ENCODE results near the gene WDR7.

Gene WDR7

GRCh38 chr18:57014772-57015413 is 363.7 kb downstream of the WDR7 start:
- TF ChIP-seq CTCF (IDR thresholded peaks at IDR 0.05; ENCODE audit: insufficient read depth, missing control alignments): no peak
- FAIRE-seq: peak; percentile 100
- peak; percentile 64 for DNase-seq (ENCODE audit: insufficient read length, low spot score)

GRCh38 chr18:57015451-57015850 is 364.3 kb downstream of the WDR7 start:
- FAIRE-seq (no peak), DNase-seq (ENCODE audit: insufficient read length, low spot score) (no peak)
- no peak for TF ChIP-seq CTCF (IDR thresholded peaks at IDR 0.05; ENCODE audit: insufficient read depth, missing control alignments)

- DNase-seq (ENCODE audit: insufficient read length, low spot score) (no peak), FAIRE-seq (no peak)
- no peak for TF ChIP-seq CTCF (IDR thresholded peaks at IDR 0.05; ENCODE audit: insufficient read depth, missing control alignments)
Measured at GRCh38 chr18:57018845-57019244, 367.7 kb downstream of the WDR7 start.

GRCh38 chr18:57022716-57023115 is 371.6 kb downstream of the WDR7 start:
- FAIRE-seq: no peak
- no peak for DNase-seq (ENCODE audit: insufficient read length, low spot score)
- no peak for TF ChIP-seq CTCF (IDR thresholded peaks at IDR 0.05; ENCODE audit: insufficient read depth, missing control alignments)

GRCh38 chr18:57023275-57023882 is 372.2 kb downstream of the WDR7 start:
- no peak for TF ChIP-seq CTCF (IDR thresholded peaks at IDR 0.05; ENCODE audit: insufficient read depth, missing control alignments)
- DNase-seq (ENCODE audit: insufficient read length, low spot score) (no peak), FAIRE-seq (no peak)

GRCh38 chr18:57025540-57025939 is 374.4 kb downstream of the WDR7 start:
- TF ChIP-seq CTCF (IDR thresholded peaks at IDR 0.05; ENCODE audit: insufficient read depth, missing control alignments): no peak
- DNase-seq (ENCODE audit: insufficient read length, low spot score): no peak
- FAIRE-seq: no peak

GRCh38 chr18:57026316-57026715 is 375.2 kb downstream of the WDR7 start:
- DNase-seq (ENCODE audit: insufficient read length, low spot score) (no peak), FAIRE-seq (no peak)
- TF ChIP-seq CTCF (IDR thresholded peaks at IDR 0.05; ENCODE audit: insufficient read depth, missing control alignments): no peak

Data from D721Med (cell line).